NCI-H2107 treated with DMSO at 0.1 percent for 48 hours (cell line): ENCODE data around the gene CTAG1B.
"Not testable (repeated sequence)": the region's sequence is repeated elsewhere in the genome, so short reads cannot be mapped to it uniquely, and the experiment has no call there.

Source experiments
- DNase-seq: peaks from one replicate; lab custom pipeline; 2025; ENCODE audit not compliant: unreplicated experiment; lab: John Stamatoyannopoulos, UW

CTAG1B gene

DNA sequence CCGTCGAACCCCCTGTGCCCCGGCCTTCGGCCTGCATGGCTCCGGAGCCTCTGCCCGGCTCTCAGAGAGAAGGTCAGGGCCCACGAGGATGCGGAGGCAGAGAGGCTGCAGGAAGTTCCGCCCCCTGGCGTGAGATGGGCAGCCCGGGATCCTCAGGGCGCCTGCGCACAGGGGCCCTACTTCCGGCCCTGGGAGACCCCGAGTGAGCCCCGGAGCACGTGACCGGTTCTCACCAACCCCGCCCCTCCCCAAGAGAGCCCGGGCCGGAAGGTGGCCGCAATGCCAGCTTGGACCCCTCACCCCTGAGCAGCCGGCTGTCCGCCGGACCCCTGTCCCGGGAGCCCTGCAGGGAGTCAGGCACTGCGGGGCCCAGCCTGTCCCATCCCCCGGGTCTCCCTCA, at the start of gene CTAG1B:
Gene CTAG1B (minus strand): TSS at position 101 of the 400 bp plus-strand sequence. CDS start 64 bp downstream, at position 37.
- not testable (repeated sequence) for DNase-seq

DNA sequence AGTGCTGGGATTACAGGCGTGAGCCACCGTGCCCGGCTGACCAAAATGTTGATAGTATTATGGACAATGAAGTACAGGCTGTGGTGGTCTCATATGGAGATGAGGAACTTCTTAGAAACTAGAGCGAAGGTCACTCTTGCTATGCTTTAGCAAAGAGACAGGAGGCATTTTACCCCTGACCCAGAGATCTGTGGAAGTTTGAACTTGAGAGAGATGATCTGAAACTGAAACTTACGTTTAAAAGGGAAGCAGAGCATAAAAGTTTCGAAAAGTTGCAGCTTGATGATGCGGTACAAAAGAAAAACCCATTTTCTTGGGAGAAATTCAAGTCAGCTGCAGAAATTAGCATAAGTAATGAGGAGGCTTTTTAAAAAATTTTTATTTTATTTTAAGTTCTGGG, 42.8 kb upstream of the CTAG1B start:
- DNase-seq = no peak

DNA sequence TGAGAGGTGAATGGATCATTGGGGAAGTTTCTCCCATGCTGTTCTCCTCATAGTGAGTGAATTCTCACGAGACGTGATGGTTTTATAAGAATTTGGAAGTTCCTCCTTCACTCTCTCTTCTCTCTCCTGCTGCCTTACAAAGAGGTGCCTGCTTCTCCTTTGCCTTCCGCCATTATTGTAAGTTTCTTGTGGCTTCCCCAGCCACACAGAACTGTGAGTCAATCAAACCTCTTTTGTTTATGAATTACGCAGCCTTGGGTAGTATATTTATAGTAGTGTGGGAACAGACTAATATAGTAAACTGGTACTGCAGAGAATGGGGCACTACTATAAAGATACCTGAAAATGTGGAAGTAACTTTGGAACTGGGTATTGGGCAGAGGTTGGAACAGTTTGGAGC, 42.1 kb upstream of the CTAG1B start:
- no peak for DNase-seq

DNA sequence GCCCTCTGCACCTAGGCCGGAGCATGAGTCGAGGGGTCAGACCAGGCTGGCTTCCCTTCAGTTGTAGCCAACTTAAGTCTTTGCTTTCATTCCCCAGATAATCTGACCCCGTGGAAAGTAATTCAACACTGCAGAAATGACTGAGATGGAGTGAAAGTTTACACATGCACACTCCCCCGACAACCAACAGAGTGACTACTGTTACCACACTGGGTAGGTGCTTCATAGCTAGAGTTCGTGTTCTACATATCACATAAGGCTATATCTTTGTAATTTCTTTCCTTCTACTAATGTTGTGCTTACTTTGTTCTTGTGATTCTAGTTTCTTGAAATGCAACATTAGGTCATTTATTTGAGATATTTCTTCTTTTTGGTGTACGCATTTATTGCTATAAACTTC, 41.5 kb upstream of the CTAG1B start:
- DNase-seq = no peak

DNA sequence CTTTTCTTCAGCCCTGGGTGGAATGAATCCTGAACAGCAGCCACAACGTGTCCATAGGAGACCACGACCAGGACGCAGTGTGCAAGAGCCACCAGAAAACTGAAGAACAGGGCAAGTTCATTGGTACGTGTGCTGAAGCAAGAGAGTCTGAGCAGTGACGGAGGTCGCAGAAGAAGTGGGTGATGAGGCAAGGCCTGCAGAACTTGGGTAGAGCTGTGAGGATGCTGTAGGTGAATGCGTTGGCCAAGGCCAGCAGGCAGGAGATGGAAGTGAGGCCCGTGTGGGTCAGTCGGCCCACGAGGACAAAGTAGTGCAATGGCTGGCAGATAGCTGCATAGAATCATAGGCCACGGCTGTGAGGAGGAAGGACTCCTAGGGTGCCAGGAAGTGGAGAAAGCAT, 39.9 kb upstream of the CTAG1B start:
- DNase-seq = no peak

DNA sequence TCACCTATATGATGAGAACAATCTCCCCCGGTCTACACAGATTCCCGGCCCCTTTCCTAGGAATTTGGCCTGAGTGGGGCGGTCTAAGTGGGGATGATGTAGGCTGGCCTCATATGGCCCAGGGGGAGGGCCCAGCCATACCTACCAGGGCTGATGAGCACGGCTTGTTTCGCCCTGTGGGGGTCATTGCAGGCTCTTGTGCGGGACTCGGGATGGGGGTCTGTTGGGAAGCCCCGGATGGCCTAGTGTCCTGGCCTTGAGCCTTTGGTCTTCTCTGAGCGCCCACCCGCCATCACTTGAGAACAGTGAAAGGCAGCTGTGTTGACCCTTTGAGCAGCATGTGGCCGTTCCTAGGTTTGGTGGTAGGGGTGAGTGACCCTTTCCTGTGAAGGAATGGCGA, 39.1 kb upstream of the CTAG1B start:
- DNase-seq = no peak

DNA sequence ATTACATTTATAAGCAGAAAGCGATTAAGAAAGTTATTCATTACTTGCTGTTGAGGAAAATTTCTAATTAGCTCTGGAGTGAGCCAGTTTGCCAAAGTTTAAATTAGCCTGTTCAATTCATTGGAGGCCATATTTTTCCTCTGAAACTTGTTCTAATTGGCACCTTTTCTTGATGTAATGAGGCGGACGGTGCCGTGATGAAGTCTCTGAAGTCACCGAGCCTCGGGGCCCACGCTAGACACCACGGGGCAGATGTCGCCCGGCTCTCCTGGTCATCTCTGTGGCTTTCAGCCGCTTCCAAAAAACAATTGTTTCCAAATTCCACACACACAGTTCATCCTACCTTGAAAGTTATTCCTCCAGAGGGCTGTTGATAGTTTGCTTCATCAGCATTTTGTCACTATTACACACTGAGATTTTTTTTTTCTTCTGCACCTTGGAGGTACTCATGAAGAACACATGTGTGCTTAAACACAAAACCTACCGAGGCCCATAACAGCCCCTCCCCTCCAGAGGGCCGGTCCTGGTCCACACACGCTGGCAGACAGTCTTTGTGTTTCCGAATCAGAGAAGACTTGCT, 38.2 kb upstream of the CTAG1B start:
- no peak for DNase-seq

DNA sequence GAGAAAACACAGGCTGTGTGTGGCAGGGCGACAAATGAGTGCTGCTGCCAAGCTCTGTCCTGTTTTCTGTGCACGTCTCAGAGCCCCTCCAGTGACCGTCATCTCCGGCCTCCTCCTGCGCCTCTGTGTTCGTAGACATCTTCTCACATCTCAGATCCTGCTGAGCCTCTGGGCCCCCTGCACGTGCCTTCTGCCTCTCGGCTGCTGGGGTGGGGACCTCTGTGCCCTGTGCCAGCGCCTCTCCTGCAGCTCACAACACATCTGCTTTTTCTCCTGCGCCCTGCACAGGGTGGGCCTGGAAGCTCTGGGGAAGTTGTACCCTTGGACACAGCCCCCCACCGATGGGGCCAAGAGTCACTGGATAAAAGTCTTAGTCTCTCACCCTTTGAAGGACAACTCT, 36.7 kb upstream of the CTAG1B start:
- no peak for DNase-seq

DNA sequence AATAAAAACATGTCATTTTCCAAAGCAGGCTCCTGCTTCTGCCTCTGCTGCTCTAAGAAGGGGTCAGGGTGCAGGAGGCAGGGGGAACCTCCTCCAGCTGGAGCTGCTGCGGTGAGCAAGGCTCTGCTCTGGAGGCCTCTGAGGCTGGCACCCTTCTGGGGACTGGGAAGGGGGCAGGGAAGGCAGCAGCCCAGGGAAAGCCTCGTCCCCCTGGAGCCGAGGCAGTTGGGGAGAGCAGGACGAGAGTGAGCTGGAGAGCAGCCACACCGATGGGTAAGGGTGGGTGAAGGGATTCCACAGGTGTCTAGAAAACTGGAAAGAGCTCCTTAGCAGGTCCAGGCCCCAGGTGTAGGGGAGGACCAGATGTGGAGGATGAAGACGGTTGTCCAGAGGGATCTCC, 36.3 kb upstream of the CTAG1B start:
- no peak for DNase-seq

DNA sequence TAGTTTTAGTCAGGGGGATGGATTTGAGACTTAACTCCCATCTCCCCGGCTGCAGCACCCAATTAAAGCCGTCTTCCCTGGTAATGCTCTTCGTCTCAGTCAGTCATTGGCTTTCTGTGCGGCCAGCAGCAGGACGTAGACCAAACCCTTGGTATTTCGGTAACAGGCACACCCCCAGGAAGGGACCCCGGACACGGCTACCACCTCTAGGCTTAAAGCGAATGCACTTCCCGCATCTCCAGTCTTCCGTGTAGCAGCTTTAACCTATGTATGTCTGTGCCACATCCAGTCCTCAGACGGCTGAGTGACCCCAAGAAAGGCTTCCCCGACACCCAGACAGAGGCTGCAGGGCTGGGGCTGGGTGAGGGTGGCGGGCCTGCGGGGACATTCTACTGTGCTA, 35.8 kb upstream of the CTAG1B start:
- DNase-seq = no peak

DNA sequence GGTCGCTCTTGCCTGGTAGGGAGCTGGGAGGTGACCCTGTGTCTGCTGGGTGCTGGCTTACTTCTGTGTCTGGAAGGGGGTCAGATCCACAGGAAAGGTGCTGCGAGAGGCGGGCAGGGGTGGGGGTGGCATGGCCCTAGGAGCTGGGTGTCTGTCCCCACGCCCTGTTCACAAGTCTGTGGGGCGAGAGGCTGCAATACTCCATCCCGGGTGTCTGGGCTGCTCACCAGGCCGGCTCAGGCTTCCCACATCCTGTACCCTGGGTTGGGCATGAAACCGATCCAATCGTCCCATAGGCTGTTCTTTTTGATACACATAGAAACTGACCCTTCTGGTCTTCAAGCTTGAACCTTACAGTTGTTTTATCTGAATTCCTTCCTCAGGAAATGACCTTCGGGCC, 35.3 kb upstream of the CTAG1B start:
- no peak for DNase-seq

DNA sequence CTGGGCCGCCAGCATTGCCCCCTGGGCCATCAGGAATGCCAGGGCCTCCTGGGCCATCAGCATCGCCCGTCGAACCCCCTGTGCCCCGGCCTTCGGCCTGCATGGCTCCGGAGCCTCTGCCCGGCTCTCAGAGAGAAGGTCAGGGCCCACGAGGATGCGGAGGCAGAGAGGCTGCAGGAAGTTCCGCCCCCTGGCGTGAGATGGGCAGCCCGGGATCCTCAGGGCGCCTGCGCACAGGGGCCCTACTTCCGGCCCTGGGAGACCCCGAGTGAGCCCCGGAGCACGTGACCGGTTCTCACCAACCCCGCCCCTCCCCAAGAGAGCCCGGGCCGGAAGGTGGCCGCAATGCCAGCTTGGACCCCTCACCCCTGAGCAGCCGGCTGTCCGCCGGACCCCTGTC, 34.3 kb upstream of the CTAG1B start, which contains the start of gene CTAG2:
Gene CTAG2 (minus strand): TSS at position 167 of the 400 bp plus-strand sequence. CDS start 64 bp downstream, at position 103.
- not testable (repeated sequence) for DNase-seq

DNA sequence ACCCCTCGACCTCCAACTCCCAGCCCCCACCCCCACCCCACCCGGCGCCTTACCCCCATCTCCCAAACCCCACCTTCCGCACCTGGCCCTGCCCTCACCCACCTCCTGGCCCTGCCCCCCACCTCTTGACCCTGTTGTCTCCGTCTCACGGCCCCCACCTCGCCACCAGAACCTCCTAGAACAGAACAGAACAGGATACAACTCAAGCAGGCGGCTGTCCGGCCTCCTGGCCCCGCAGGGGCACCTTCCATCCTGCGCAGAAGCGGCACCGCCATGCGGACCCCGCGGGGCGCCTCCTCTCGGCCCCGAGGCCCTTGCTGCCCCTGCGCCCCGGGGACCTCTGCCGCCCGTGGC, 33.9 kb upstream of the CTAG1B start:
- DNase-seq = no peak

DNA sequence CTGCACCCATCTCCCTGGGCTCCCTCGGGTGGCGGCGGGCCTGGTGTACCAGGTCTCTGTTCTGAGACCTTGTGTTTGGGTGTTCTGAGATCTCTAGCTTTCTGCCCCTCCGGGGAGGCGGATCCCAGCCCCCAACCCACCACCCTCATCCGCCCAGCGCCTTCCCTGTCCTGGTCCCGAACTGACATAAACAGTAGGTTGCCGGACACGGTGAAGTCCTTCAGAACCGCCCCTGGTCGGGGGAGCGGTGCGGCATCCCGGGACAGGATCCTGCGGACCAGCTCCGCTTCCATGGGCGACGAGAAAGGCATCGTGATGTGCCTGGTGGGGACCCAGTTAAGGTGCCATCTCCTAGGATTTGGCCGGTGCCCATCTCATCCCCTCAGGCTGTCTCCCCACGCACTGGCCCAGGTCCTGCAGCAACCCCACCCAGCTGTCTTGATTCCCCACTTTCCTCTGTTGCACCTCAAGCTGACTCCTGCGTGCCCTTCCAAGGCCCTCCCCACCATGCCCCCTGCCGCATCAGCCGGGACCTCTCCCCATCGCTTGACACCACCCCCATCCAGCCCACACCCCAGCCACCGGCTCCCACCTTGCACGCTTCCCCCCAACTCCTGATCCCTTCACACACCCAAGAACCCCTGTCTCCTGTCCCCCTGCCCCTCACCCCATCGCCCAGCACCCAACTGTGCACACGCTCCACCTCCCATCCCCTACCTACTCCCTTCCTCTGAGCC, 33.4 kb upstream of the CTAG1B start:
- no peak for DNase-seq

DNA sequence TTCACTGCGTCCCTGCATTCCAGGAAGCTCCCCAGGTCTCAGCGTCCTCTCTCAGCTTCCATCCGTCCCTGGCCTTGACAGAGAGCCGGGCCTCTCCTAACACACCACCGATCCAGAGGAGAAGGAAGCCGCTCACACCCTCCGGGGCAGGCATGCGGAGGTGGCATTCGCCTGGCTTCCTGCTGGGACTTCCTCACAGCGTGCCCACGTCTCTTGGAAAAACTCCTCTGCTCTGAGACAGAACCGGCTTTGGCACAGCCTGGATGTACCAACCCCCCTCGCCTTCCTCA, 31.1 kb upstream of the CTAG1B start:
- DNase-seq = no peak

DNA sequence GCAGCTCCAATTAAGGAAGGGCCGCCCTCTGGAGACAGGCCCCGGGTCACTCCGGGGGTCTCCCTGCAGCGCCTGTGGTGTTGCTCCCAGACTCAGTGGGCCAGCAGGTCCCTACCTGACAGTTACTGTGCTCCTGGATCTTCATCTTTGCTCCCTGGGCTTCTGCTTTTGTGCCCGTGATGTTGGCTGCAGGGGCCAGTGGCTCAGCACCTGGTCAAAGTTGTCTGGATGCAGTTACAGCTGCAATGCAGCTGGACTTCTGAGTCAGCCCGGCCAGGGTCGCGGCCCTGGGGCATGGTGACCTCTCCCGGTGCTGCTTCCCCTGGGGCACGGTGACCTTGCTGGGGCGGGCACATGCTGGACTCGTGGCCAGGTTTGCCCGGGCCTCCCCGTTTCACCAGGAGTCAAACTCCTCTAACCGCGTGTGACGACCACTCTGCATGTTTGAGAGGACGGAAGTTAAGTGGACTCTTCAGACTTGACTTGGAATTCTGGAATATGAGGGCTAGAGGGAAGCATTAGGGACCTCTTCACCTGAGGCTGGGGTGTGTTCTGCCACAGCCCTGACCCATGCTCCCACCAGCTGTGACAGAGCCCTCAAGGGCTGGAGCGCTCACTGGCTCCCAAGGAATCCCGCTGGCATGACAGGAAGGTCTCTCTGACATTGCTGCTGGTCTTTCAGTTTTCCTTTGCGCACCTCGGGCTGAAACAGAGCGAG, 30.6 kb upstream of the CTAG1B start:
- no peak for DNase-seq

DNA sequence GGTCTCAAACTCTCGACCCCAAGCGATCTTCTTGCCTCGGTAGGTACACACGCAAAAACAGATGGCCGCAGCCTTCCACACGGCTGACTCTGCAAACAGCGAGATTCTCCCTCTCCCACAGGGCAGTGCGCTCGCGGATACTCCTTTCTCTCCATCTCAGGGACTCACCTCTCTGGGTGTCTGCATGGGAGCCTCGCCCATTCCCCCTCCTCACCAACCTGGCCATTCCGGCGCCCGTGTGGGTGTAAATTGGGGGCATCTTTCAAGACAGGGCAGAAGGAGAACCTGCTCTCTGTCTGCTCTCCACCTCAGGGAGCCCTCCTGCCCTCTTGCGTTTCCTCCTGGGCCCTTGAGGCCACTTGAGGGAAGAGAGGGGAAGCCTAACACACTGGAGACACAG, 29.8 kb upstream of the CTAG1B start:
- DNase-seq = no peak

DNA sequence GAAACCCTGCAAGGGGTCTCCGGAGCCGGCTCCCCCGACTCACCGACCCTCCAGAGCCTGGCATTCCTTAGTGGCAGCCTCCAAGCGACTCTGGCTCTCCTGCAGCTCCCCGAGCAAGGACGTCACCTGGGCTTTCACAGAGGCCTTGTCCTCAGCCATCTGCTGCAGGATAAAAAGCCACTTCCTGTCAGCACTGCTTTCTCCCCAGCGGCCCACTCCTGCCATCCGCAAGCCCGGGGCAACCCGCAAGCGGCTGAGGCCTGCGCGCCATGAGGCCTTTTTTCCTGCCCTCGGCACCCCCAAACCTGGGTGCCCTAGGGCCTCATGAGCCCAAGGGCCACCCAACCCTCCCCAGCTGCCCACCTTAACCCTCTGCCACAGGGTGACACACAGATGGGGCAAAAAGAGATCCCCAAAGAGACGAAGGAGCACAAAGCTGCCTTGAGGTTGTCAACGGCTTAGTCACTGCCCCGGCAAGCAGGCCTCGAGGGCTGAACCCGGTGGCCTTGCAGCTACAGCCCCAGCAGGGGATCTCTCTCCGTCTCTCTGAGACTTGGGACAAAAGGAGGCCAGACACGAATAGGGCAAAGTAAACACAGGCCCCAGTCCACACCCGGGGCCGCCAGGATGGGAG, 26.8 kb upstream of the CTAG1B start:
- DNase-seq = not testable (repeated sequence)

DNA sequence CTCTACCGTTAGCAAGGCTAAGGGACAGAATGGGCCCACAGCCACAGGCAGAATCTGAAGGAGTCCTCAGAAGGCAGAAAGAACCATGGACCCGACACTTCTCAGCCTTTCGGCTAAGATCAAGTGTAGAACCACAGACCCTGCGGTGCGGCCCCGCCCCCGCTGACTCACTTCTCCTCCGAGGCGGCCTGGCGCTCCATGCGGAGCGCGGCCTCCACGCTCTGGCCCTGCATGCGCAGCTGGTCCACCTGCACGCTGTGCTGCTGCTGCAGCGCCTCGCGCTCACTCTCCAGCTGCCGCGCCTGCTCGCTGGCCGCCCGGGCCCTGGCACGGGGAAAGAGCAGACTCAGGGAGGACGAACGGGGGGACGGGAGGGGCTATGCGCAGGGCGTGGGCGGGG, 24.6 kb upstream of the CTAG1B start:
- DNase-seq = not testable (repeated sequence)

DNA sequence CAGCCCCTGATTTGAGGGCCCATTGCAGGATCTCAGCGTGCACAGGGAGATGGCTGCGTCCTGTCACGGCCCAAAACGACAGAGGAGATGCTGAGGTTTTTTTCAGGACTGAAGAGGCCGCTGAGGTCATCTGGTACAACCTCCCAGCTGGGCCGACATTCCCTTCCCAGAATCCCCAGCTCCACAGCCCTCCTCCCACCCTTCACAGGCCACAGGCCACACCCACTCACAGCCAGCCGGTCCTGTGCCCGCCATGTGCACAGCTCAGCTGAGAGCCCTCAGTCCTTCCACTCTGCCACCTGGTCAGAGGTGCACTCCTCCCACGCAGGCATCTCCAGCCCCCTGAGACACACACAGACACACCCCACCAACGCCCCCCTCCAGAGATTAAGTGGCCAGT, 22.7 kb upstream of the CTAG1B start:
- not testable (repeated sequence) for DNase-seq

DNA sequence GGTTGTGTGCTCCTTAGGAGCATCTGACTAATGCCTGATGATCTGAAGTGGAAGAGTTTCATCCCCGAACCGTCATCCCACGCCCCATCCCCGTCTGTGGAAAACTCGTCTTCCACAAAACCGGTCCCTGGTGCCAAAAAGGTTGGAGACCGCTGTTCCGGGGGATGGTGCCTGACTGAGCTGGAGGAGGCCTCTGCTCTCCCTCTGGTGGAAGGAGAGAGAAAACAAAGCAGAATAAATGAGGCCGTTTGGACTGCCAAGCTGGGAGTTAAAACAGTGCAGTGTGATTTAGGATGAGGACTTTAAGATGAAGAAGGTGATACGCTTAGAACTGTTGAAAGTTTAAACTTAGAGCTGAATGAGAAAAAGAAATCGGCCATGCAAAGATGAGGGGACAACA, 14.6 kb upstream of the CTAG1B start:
- DNase-seq = not testable (repeated sequence)

DNA sequence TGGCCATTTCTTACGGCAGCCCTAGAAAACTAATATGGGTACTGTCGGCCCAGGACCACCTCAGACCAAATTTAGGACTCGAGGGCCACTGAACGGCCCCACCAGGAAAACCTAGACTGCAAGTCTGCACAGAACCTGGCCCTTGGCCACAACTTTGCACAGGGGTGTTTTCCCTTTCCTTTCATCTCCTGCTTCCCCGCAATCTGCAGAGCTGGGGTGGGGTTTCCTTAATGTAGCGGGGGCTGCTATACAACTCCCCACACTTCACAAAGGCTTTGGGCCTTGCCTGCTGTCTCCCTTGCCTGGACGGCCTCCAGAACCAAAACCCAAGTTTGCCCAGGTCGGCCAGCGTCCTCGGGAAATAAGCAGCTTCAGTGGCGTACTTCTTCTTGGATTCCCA, 11.9 kb upstream of the CTAG1B start:
- DNase-seq = not testable (repeated sequence)
